Measurements from ENCODE around the gene TSTD1.
A peak's percentile ranks its signal among the peaks of the same experiment; 100 is the strongest.
"Not testable (repeated sequence)": the region's sequence is repeated elsewhere in the genome, so short reads cannot be mapped to it uniquely, and the experiment has no call there.

Gene TSTD1

DNA sequence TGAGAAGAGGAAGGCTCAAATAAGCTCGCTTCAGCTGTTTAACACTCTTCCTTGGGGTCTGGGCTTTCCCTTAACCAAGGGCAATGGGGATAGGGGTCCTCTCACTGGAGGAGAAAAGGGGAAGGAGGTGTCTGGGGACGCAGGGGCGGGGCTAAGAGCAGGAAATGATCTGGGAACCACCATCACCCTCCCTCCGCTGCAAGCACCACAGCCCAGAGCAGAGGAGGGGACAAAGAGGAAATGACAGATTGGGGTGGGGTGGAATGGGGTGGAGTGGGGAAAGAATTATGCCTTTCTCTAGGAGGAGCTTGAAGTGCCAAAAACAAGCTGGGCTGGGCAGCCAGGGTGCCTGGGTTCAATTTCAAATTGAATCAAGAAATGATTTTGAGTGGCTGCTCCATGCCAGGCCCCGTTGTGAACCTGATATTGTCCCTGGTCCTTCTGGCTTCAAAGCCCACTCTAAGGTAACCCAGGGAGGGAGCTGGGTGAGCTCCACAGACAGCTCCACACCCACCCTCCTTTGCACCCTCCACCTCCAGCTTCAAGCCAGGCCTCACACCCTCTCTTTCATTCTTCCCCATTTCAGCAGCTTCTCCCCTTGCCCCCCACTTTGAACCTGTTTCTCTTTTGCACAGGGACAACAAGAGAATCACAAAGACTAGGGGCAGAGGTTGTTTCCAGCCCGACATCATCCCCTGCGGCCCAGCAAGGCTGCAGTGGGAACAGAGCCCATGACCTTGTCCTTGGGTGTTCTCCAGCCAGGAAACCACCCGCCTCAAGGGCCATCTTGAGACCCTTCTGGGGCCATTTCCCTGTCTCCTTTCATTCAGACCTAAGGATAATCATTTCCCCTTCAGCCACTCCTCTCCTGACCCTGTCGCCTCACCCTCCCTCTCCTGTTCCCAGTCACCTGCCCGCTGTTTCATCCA, 29.8 kb upstream of the TSTD1 start:
- peak; percentile 87 for DNase-seq

DNA sequence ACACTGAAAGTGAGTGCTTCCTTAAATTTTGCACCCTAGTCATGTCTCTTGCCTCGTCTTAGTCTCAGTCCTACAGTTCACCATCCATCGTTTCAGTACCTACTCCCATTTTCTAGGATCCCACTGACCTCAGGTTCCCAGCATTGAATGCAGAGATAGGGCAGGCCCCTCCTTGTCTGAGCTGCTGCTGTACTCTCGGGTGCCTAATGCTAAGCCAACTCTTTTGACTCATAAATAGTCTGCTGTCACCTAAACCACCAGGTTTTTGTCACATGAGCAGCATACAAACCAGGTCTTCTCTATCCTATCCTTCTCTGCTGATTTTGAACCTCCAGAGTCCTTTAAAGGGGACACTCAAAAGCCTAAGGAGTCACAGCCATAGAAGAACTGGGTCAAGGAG, 27.9 kb upstream of the TSTD1 start:
- peak; percentile 33 for DNase-seq

DNA sequence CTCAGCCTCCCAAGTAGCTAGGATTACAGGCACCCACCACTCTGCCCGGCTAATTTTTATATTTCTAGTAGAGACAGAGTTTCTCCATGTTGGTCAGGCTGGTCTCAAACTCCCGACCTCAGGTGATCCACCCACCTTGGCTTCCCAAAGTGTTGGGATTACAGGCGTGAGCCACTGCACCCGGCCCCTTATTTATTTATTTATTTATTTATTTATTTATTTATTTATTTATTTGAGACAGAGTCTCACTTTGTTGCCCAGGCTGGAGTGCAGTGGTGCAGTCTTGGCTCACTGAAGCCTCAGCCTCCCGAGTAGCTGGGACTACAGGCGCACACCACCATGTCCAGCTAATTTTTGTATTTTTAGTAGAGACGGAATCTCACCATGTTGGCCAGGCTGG, 26.9 kb upstream of the TSTD1 start:
- not testable (repeated sequence) for DNase-seq

DNA sequence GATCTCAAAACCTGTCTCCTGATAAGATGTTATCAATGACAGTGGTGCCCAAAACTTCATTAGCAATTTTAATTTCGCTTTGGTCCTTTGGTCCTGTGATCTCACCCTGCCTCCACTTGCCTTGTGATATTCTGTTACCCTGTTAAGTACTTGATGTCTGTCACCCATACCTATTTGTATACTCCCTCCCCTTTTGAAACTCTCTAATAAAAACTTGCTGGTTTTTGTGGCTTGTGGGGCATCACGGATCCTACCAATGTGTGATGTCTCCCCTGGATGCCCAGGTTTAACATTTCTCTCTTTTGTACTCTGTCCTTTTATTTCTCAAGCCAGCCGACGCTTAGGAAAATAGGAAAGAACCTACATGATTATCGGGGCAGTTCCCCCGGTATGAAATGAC, 25.2 kb upstream of the TSTD1 start:
- not testable (repeated sequence) for DNase-seq

GRCh38 chr1:161061419-161061818, 22.7 kb upstream of the TSTD1 start:
- no peak for DNase-seq

- DNase-seq: no peak
Observed at GRCh38 chr1:161059293-161059692, 20.5 kb upstream of the TSTD1 start.

GRCh38 chr1:161054805-161055204, 16.0 kb upstream of the TSTD1 start:
- no peak for DNase-seq

DNA sequence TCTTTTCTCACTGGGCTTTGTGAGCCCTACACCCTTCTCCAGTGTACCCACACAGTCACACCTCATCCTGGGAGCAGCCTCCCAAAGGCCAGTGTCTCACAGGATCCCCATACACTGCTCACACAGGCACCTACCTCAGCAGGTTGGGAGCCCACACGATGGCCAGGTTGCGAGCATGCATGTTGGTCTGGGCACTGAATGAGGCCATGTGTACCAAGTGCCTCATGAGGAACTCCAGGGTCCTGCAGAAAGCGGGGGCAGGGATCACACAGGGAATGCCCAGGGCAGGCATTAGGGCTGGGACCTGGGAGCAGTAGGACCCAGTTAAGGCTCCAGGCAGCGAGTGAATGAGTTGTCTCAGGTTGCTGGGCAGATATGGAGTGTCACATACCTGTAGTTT, 15.5 kb upstream of the TSTD1 start:
- DNase-seq: no peak

GRCh38 chr1:161052899-161053298, 14.1 kb upstream of the TSTD1 start:
- no peak for DNase-seq

GRCh38 chr1:161051219-161051618, 12.5 kb upstream of the TSTD1 start:
- DNase-seq: no peak

- no peak for DNase-seq
Observed at GRCh38 chr1:161048949-161049722, 10.4 kb upstream of the TSTD1 start.

GRCh38 chr1:161047436-161048420, 9.0 kb upstream of the TSTD1 start:
- DNase-seq: no peak

DNA sequence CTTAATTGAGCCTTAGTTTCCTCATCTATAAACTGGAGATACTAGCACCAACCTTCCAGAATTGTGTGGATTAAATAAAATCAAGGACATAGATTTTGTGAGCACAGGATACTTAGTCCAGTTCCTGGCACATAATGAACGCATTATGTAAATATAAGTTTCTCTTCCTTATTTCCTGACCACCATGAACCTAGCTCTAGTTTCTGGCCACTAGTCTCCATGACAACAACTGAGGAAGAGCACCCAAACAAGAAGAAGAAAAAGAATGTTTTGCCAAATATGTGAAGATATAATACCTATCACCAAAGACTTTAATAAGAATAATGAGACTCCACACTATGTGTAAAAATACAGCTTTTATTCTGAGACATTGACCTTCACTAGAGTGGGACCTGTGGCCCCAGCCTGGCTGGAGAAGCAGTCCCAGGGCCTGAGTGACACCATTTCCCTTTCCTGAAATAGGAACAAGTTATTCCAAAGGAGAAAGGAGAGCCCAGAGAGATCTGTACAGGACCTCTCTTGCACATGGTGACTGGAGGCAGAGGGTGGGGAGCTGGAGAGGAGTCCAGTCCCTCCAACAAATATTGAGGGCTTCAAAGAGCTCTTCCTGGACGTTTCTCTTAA, 8.0 kb upstream of the TSTD1 start:
- DNase-seq: no peak

- DNase-seq: peak; percentile 94
Observed at GRCh38 chr1:161045736-161046604, 7.2 kb upstream of the TSTD1 start, which contains the start of gene USF1. TSS of gene USF1 (minus strand) at chr1:161045977. CDS start at chr1:161043275, 2,702 bp downstream.

GRCh38 chr1:161044908-161045735, 6.4 kb upstream of the TSTD1 start:
- DNase-seq: peak; percentile 68

- DNase-seq: no peak
Observed at GRCh38 chr1:161044535-161044907, 5.8 kb upstream of the TSTD1 start.

GRCh38 chr1:161039546-161039945, 782 bp upstream of the TSTD1 start:
- no peak for DNase-seq

- DNase-seq: no peak
Observed at GRCh38 chr1:161039154-161039545, 386 bp upstream of the TSTD1 start.

GRCh38 chr1:161037661-161038522, 872 bp downstream of the TSTD1 start:
- no peak for DNase-seq

All from activated CD4-positive, alpha-beta T cell treated with anti-CD3 and anti-CD28 coated beads for 48 hours (primary cell).